ENCODE results near the gene HSPA14. TPM values are rescaled to one million over a fixed set of nuclear protein-coding genes. Genes with fewer than 3 reads are reported as not detected.

HSPA14 gene
- total RNA-seq, 2 donors from 2014 or later = 22.3 to 32.0 TPM

GRCh38 chr10:14916600-14916999 is 78.5 kb downstream of the HSPA14 start:
- Mint-ChIP-seq H3K4me3 (no peak overlapping the region), H3K27ac (no peak overlapping the region), H3K27me3 (ENCODE audit: low read depth) (no peaks in the 10 kb centered on the region), H3K4me1 (ENCODE audit: low read depth) (peaks cover 16% of the 10 kb centered on the region), H3K36me3 (ENCODE audit: insufficient read depth in 2 of 2) (peaks cover 36 to 73% of the 10 kb centered on the region in 2 donors), H3K9me3 (peaks cover 0 to 2% of the 10 kb centered on the region in 2 donors)
- ATAC-seq (replicated peaks in 1 of 2) (no peak), DNase-seq (no peak)

GRCh38 chr10:14917827-14918226 is 79.7 kb downstream of the HSPA14 start:
- Mint-ChIP-seq H3K27me3 (ENCODE audit: low read depth) (no peaks in the 10 kb centered on the region), H3K36me3 (ENCODE audit: insufficient read depth in 2 of 2) (peaks cover 37 to 75% of the 10 kb centered on the region in 2 donors), H3K27ac (no peak overlapping the region), H3K4me1 (ENCODE audit: low read depth) (peaks cover 16% of the 10 kb centered on the region), H3K9me3 (peaks cover 0 to 2% of the 10 kb centered on the region in 2 donors), H3K4me3 (no peak overlapping the region)
- no peak for DNase-seq
- ATAC-seq (replicated peaks in 1 of 2) = no peak

- peaks cover 0 to 2% of the 10 kb centered on the region in 2 donors for H3K9me3 Mint-ChIP-seq
- no peaks in the 10 kb centered on the region for H3K27me3 Mint-ChIP-seq (ENCODE audit: low read depth)
- DNase-seq (no peak), ATAC-seq (replicated peaks in 1 of 2) (no peak)
- H3K4me3 Mint-ChIP-seq = no peak overlapping the region
- peaks cover 16% of the 10 kb centered on the region for H3K4me1 Mint-ChIP-seq (ENCODE audit: low read depth)
- H3K27ac Mint-ChIP-seq = no peak overlapping the region
- H3K36me3 Mint-ChIP-seq (ENCODE audit: insufficient read depth in 2 of 2) = peaks cover 36 to 64% of the 10 kb centered on the region in 2 donors
Measured at GRCh38 chr10:14918964-14919363, 80.9 kb downstream of the HSPA14 start.

Other genes with a start within 250 kb of the HSPA14 start
- 100 to 1,000 TPM; 163 to 180 TPM for gene FAM107B, start 63.4 kb upstream of the HSPA14 start, total RNA-seq
- gene CDNF, start 269 bp upstream of the HSPA14 start, total RNA-seq = 1 to 10 TPM; 2.9 to 3.2 TPM
- gene MSANTD7, start within 50 bp of the HSPA14 start, total RNA-seq = 10 to 100 TPM; 19.8 to 26.3 TPM
- 10 to 100 TPM; 16.9 to 18.5 TPM for gene SUV39H2, start 40.6 kb downstream of the HSPA14 start, total RNA-seq
- gene DCLRE1C, start 115.8 kb downstream of the HSPA14 start, total RNA-seq = 10 to 100 TPM; 22.9 to 25.8 TPM
- 1 to 10 TPM in 1 of 2 donors, not detected in 1; 2.4 TPM for gene MEIG1, start 121.1 kb downstream of the HSPA14 start, total RNA-seq
- gene OLAH, start 205.6 kb downstream of the HSPA14 start, total RNA-seq = 1 to 10 TPM; 3.5 to 3.8 TPM